Posterior cingulate gyrus (tissue), 11 donors: ENCODE results near the gene CSHL1.
"Not testable (repeated sequence)": the region's sequence is repeated elsewhere in the genome, so short reads cannot be mapped to it uniquely, and the experiment has no call there.

Experiments
- DNase-seq, 10 donors: peaks; one replicate each; pipeline versions ENCODE4 v3.0.0 to v3.0.0-alpha.2; 2020 to 2021; ENCODE audit warnings: mixed read lengths in 3 of 10
- intact Hi-C: fragments of 100-400 bp; cut with DNase I; formaldehyde crosslinking; loops from one replicate; pipeline ENCODE4 v1.15.1; 2023

CSHL1 gene

GRCh38 chr17:63920050-63920449 lies 9.0 kb upstream of the CSHL1 start:
- intact Hi-C loops, DNase-seq: not testable (repeated sequence)

DNA sequence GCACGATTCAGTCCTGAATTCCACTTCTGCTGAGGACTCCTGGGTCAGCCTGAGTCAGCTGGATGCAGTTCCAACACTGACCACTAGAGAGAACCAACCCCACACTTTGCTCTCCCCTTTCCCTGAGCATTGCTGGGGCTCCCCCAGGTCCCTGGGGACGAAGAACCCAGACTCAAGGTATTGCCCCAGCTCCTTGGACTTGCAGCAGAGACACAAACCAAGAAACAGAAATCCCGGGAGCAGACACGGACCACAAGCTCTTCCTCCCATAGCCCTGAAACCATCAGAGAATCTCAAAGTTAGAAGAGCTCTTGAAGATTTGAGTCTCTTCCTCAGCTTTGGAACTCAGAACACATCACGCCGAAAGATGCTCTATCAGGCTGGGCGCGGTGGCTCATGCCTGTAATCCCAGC lies 8.3 kb upstream of the CSHL1 start:
- intact Hi-C loops, result loop anchor here (5.0 to 10.0 kb wide), 3 partner anchors 108 to 365 kb away; partner anchors contain the start of gene ERN1
- peak in 7 of 10 donors; percentile 18 to 82 (median 44) for DNase-seq

DNA sequence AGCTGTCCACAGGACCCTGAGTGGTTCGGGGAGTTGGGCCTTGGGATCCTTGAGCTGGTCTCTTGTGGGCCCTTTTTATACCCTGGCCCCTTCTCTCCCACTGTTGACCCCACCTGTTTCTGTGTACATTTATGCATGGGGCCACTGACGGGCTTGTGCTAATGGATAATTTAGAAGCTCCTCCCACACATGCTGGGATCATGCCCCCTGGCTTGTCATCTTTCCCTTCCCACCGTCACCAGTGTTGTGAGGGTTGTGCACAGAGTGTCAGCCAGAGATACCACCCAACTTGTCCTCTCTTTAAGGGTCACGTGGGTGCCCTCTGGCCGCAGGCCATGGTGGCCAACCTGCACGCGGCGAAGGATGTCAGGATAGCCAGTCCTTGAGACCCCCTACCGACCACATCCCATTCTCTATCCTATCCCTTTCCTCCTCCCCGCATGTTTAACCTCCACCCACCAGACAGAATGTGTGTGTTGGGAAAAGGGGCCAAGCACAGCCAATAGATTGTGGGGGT lies 7.8 kb upstream of the CSHL1 start, which contains the start of gene GH1:
TSS of gene GH1 (minus strand) at position 51 of the 517 bp plus-strand sequence. CDS start 63 bp downstream, outside the sequence.
- intact Hi-C loops, result loop anchor here (5.0 to 10.0 kb wide), 3 partner anchors 108 to 366 kb away; partner anchors contain the start of gene ERN1
- peak in 2 of 10 donors; percentile 45 to 62 for DNase-seq

GRCh38 chr17:63918305-63918704 lies 7.2 kb upstream of the CSHL1 start:
- intact Hi-C loops, result loop anchor here (5.0 to 10.0 kb wide), 3 partner anchors 109 to 366 kb away; partner anchors contain the start of gene ERN1

DNA sequence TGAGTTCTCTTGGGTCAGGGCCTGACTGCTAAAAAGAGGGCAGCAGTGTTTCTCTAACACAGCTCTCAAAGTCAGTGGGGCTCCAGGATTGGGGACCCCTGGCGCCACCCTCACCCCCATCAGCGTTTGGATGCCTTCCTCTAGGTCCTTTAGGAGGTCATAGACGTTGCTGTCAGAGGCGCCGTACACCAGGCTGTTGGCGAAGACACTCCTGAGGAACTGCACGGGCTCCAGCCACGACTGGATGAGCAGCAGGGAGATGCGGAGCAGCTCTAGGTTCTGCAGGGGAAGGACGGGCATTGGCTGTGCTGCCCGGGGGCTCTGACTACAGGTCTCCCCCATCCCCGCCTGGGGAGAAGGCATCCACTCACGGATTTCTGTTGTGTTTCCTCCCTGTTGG lies 6.6 kb upstream of the CSHL1 start:
- intact Hi-C loops, result loop anchor here (5.0 to 10.0 kb wide), 3 partner anchors 110 to 367 kb away; partner anchors contain the start of gene ERN1
- peak in 2 of 10 donors; percentile 37 to 65 for DNase-seq

More at GRCh38 chr17:63918305-63918704, 7.2 kb upstream of the CSHL1 start:
- DNase-seq, result peak in 2 of 10 donors; percentile 19 to 61

DNA sequence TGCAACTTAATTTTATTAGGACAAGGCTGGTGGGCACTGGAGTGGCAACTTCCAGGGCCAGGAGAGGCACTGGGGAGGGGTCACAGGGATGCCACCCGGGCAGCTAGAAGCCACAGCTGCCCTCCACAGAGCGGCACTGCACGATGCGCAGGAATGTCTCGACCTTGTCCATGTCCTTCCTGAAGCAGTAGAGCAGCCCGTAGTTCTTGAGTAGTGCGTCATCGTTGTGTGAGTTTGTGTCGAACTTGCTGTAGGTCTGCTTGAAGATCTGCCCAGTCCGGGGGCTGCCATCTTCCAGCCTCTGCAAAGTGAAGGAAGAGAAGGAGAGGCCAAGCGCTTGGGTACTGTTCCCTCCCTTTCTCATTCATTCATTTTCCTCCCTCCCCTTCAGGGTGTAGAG lies 6.1 kb upstream of the CSHL1 start:
- not testable (repeated sequence) for DNase-seq
- intact Hi-C loops, result loop anchor here (5.0 to 10.0 kb wide), 3 partner anchors 110 to 368 kb away; partner anchors contain the start of gene ERN1

DNA sequence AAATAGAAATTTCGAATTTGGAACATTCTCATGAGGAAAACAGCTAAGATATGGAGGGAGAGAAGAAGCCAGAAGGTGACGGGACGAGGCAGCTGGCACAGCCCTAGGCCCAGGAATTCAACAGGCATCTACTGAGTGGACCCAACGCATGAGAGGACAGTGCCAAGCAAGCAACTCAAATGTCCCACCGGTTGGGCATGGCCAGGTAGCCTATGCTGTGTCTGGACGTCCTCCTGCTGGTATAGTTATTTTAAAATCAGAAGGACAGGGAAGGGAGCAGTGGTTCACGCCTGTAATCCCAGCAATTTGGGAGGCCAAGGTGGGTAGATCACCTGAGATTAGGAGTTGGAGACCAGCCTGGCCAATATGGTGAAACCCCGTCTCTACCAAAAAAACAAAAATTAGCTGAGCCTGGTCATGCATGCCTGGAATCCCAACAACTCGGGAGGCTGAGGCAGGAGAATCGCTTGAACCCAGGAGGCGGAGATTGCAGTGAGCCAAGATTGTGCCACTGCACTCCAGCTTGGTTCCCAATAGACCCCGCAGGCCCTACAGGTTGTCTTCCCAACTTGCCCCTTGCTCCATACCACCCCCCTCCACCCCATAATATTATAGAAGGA lies 5.6 kb upstream of the CSHL1 start:
- DNase-seq, result peak in 2 of 10 donors; percentile 24 to 66
- intact Hi-C loops, result loop anchor here (5.0 to 10.0 kb wide), 3 partner anchors 111 to 368 kb away; partner anchors contain the start of gene ERN1

- peak in 1 of 10 donors; percentile 53 for DNase-seq
- intact Hi-C loops, result loop anchor here (5.0 to 10.0 kb wide), 3 partner anchors 112 to 369 kb away; partner anchors contain the start of gene ERN1
Observed at GRCh38 chr17:63915753-63916152, 4.7 kb upstream of the CSHL1 start.

DNA sequence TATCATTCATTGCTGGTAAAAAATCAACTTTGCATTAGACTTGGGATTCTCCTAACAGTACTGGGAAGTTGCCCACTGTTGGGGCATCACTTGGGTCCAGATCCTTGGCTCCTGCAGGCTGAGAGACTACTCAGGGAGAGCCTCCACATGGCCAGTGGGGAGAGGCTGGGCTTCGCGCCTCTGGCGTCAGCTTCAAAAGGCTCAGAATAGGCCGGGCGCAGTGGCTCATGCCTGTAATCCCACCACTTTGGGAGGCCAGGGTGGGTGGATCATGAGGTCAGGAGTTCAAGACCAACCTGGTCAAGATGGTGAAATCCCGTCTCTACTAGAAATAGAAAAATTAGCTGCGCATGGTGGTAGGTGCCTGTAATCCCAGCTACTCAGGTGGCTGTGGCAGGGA lies 3.4 kb upstream of the CSHL1 start:
- intact Hi-C loops, result loop anchor here (10.0 kb wide), 1 partner anchor 370 kb away; no protein-coding TSS in a partner anchor
- DNase-seq, result peak in 1 of 10 donors; percentile 37

GRCh38 chr17:63911657-63912100 lies 621 bp upstream of the CSHL1 start:
- DNase-seq, result peak in 5 of 10 donors; percentile 32 to 72 (median 39)
- intact Hi-C loops, result loop anchor here (10.0 kb wide), 1 partner anchor 373 kb away; no protein-coding TSS in a partner anchor

DNA sequence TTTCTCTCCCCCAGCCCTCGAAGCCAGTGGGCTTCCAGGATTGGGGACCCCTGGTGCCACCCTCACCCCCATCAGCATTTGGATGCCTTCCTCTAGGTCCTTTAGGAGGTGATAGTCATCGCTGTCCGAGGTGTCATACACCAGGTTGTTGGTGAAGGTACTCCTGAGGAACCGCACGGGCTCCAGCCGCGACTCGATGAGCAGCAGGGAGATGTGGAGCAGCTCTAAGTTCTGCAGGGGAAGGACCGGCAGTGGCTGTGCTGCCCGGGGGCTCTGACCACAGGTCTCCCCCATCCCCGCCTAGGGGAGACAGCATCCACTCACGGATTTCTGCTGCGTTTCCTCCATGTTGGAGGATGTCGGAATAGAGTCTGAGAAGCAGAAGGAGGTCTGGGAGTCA lies 962 bp downstream of the CSHL1 start:
- peak in 1 of 10 donors; percentile 61 for DNase-seq
- intact Hi-C loops, result loop anchor here (10.0 kb wide), 1 partner anchor 375 kb away; no protein-coding TSS in a partner anchor

- peak in 1 of 10 donors; percentile 54 for DNase-seq
- intact Hi-C loops, result not testable (repeated sequence)
Observed at GRCh38 chr17:63909586-63909985, 1.5 kb downstream of the CSHL1 start.

DNA sequence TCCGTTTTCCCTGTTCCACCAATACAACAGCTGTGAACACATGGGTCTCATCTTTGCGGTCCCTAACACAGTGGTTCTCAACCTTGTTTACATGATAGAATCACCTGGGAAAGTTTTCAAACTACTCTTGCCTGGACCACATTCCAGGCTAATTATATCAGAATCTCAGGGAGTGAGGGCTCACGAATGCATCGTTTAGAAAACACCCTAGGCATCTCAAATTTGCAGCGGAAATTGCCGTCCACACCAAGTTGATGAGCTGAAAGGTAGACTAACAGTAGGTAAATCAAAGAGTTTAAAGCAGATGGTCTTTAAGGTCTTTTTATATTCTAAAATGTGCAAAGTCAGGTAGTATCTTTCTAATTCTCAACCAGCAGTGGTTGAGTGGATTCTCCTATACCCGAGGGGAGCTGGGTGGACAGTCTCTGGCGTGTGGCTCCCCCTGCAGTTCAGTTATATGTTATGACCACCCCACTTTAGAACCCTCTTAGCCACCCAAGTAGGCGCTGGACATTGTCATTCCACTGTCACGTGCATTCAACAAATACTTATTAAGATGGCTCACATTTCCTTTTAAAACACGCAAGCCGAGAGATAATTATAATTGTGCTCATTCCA lies 3.8 kb downstream of the CSHL1 start:
- peak in 1 of 10 donors; percentile 27 for DNase-seq
- intact Hi-C loops, result not testable (repeated sequence)

DNA sequence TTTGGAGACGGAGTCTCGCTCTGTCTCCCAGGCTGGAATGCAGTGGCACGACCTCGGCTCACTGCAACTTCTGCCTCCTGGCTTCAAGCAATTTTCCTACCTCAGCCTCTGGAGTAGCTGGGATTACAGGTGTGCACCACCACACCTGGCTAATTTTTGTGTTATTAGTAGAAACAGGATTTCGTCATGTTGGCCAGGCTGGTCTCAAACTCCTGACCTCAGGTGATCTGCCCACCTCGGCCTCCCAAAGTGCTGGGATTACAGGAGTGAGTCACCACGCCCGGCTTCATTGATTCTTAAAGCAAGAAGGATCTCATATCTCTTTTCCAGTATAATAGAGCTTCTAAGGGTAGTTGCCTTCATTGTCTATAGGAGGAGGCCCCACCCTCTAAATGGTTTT lies 6.3 kb downstream of the CSHL1 start:
- intact Hi-C loops, result not testable (repeated sequence)
- peak in 1 of 10 donors; percentile 25 for DNase-seq

DNA sequence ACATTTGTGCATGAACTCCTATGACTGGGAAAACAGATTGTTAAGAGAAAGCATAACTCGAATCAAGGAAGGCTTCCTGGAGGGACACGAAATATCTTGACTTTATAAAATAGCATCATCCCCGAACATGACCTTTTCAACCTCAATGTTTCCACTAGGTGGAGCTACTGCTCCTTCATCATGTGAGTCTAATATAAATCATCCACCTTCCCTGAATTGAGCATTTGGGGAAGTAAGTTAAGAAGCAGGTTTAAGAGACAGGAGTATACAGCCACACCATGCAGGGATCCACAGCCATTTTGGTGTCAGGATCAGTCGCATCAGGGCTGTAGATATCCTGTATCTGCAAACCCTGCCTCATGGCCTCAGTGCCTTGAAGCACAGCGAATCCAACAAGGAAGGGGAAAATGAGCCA lies 7.3 kb downstream of the CSHL1 start:
- intact Hi-C loops, result not testable (repeated sequence)

DNA sequence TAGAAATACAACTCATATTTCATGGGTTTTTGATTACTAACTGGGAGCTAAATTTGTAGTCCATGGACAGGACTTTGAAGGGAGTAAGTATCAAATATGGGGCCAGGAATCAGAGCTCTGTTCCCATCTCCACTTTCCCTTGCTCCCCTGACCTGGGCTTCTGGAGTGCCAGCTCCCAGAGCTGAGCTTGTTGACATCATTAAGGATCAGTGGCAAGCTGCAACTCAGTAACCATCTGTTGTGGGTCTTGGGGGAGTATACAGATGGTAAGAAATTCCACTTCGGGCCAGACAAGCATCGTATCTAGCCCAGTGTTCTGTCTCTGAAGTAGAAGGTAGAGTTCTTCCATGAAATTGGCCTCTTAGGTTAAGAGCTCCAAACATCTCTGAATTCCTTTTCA lies 9.1 kb downstream of the CSHL1 start:
- peak in 1 of 10 donors; percentile 17 for DNase-seq
- intact Hi-C loops, result not testable (repeated sequence)

More for the DNA sequence above, 7.3 kb downstream of the CSHL1 start:
- DNase-seq, result not testable (repeated sequence)

DNA sequence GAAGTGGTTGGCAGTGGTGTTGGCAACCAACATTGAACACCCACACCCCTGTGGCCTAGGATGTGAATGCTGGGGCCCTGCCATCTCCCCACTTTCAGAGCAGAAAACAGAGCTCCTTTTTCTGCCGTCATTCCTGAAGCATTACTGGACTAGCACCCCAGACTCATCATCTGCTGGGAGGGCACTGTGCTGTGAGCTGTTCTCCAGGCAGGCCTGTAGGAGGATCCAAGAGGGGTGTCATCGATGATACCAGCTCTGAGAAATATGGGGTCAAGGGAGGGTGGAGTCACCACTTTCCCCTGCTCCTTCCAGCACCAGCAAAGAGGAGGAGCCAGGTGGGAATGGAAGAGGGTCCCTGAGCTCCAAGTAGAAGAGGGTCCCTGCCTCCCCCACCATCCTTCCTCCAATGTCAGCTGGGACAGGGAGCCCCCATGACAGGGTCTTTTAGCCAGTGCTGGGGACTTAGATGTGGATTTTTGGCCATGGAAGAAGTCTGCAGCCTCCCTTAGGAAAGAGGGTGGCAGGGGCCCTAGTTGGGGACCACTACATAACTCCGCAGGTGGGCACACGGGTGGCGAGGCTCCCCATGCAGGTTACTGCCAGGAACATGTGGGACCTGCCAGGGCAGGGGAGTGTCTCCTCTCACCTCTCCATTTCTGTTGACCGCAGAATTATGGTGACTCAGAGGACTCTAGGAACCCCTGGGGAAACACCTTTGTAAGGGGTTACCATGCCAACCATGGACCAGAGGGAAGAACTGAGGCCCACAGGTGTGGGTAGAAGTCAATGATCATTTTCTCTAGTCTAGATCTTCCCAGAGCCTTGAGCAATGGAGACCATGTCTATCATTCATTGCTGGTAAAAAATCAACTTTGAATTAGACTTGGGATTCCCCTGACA lies 11.9 kb downstream of the CSHL1 start:
- peak in 1 of 10 donors; percentile 73 for DNase-seq
- intact Hi-C loops, result not testable (repeated sequence)

DNA sequence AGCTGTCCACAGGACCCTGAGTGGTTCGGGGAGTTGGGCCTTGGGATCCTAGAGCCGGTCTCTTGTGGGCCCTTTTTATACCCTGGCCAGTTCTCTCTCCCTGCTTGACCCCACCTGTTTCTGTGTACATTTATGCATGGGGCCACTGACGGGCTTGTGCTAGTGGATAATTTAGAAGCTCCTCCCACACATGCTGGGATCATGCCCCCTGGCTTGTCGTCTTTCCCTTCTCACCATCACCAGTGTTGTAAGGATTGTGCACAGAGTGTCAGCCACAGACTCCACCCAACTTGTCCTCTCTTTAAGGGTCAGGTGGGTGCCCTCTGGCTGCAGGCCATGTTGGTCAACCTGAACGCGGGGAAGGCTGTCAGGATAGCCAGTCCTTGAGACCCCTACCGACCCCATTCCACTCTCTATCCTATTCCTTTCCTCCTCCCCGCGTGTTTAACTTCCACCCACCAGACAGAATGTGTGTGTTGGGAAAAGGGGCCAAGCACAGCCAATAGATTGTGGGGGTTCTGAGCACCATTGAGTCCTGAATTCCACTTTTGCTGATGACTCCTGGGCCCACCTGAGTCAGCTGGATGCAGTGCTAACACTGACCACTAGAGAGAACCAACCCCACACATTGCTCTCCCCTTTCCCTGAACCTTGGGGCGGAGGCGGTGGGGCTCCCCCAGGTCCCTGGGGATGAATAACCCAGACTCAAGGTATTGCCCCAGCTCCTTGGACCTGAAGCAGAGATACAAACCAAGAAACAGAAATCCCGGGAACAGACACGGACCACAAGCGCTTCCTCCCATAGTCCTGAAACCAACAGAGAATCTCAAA lies 14.3 kb downstream of the CSHL1 start, which contains the start of gene CSH1:
TSS of gene CSH1 (minus strand) at position 51 of the 831 bp plus-strand sequence. CDS start 63 bp downstream, outside the sequence.
- peak in 1 of 10 donors; percentile 39 for DNase-seq
- intact Hi-C loops, result not testable (repeated sequence)
